GM12891 (cell line): ENCODE data around the gene CAPN7.

Experiments
- POLR2AphosphoS5 ChIP-seq: IDR thresholded peaks from 2 replicates; pipeline ENCODE4 v1.6.1; 2011; ENCODE audit warnings: low read depth, low read length, control low read depth
- TAF1 ChIP-seq: IDR thresholded peaks from 2 replicates; pipeline ENCODE4 v1.6.1; 2011; ENCODE audit warnings: low read depth, low read length, control low read depth

DNA sequence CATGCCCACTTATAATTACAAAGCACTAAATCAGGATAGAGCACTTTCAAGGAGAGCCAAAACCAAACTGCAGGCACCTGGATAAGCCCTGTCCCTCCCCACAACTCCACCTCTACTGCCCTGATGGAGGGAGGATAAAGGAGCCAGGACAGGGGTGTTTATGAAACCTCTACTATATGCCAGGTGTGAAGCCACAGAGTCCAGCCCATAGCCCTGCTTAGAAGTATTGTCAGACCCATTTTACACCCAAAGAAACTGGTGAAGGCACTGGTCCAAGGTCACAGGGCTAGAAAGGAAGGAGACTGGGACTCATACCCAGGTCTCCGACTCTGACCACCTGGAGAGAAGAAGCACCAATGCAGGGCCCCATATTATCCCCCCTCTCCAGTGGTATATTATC lies 77.7 kb downstream of the CAPN7 start:
- no peak for TF ChIP-seq TAF1
- TF ChIP-seq POLR2AphosphoS5, result no peak
